Smooth muscle cell of the brain vasculature (primary cell): ENCODE data around the gene DUSP8.
"Not testable (repeated sequence)": the region's sequence is repeated elsewhere in the genome, so short reads cannot be mapped to it uniquely, and the experiment has no call there.

Experiments used
- DNase-seq: peaks from one replicate; pipeline ENCODE4 v3.0.0-alpha.2; 2012; ENCODE audit warnings: low read depth, low spot score

The DUSP8 gene

DNA sequence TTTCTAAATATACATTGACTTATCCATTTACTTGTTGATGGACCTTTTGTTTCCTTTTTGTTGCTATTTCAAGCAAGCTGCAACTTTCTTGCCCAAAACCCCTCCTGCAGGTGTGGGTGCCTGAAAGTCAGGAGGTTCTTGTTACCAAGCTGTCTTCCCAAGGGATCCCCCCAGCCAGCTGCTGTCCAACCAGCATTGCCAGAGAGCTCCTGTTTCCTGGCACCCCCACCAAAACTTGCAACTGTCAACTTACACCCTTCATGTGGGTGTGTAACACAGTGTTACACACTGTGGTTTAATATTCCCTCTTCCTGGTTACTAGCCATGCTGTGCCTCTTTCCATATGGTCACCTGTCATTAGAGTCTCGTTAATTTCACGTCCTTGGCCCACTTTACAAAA is 14.6 kb upstream of the DUSP8 start:
- DNase-seq, result no peak

DNA sequence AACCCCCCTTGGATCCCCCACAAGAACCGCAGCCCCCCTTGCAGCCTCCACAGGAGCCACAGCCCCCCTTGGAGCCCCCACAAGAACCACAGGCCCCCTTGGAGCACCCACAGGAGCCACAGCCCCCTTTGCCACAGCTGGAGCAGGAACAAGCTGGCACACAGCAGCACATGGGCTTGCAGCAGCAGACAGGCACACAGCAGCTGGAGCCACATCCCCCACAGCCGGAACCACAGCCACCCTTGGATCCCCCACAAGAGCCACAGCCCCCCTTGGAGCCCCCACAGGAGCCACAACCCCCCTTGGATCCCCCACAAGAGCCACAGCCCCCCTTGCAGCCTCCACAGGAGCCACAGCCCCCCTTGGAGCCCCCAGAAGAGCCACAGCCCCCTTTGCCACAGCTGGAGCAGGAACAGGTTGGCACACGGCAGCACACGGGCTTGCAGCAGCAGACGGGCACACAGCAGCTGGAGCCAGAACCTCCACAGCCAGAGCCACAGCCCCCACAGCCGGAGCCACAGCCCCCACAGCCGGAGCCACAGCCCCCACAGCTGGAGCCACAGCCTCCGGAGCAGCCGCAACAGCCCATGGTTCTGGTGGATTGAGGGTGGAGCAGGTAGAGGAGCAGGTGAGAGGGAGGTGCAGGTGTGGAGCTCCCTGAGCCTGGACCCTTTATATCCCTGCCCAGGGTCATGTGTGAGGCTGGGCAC is 12.7 kb upstream of the DUSP8 start, which contains the start of gene KRTAP5-1:
Gene KRTAP5-1 (minus strand): TSS at position 623 of the 710 bp plus-strand sequence. CDS start 34 bp downstream, at position 589.
- DNase-seq, result not testable (repeated sequence)

DNA sequence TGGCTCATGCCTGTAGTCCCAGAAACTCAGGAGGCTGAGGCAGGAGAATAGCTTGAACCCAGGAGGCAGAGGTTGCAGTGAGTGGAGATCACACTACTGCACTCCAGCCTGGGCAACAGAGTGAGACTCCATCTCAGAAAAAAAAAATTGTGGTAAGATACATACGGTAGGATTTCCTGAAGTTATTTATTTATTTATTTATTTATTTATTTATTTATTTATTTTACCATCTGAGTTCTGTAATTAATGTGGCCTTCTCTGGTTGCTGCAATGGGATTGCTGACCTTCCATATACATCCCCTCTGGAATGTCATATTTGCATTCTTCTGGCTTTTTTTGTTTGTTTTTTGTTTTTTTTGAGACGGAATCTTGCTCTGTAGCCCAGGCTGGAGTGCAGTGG is 10.8 kb upstream of the DUSP8 start:
- not testable (repeated sequence) for DNase-seq

DNA sequence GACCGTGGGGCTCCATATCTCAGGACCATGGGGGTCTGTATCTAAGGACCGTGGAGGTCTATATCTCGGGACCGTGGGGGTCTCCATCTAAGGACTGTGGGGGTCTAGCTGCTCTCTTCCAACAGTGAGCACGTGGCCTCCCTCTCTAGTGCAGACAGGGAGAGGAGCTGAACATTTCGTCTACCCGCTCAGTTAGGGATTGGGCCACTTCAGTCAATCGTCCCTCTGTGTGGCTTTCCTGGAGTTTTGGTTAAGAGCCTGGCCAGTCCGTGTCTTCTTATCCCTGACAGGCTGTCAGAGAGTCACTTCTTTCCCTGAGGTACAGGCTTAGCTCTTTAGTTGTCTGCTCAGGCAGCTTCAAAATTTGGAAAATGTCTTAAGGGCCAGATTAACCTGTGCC is 9.9 kb upstream of the DUSP8 start:
- DNase-seq, result no peak

DNA sequence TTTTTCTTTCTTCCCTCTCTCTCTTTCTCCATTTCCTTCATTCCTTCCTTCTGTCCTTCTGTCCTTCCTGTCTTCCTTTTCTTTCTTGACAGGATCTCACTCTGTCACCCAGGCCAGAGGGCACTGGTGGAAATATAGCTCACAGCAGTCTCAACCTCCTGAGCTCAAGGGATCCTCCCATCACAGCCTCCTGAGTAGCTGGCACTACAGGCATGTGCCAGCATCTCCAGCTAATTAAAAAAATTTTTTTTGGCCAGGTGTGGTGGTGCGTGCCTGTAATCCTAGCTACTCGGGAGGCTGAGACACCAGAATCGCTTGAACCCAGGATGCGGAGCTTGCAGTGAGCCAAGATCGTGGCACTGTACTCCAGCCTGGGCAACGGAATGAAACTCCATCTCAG is 4.8 kb upstream of the DUSP8 start:
- DNase-seq, result no peak

DNA sequence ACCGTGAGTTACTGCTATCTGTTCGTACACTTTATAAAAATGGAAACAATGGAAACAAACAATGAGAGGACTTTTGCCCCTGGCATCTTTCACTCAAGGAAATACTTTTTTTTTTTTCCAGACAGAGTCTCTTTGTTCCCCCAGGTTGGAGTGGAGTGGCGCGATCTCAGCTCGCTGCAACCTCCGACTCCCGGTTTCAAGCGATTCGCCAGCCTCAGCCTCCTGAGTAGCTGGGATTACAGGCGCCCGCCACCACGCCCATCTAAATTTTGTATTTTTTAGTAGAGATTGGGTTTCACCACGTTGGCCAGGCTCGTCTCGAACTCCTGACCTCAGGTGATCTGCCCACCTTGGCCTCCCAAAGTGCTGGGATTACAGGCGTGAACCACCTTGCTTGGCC is 3.7 kb upstream of the DUSP8 start:
- not testable (repeated sequence) for DNase-seq

DNA sequence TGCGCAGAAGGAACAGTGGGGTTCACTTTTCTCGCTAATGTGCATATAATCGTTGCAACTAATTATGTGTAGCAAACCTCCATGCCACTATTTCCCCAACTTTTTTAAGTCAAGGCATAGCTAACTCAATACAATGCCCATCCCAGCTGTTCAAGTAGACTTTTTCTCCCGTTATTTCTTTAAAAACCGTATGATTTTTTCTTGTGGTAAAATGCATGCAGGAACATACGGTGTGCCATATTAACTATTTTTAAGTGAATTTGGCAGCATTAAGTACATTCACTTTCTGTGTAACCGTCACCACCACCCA is 2.8 kb upstream of the DUSP8 start:
- DNase-seq, result no peak

DNA sequence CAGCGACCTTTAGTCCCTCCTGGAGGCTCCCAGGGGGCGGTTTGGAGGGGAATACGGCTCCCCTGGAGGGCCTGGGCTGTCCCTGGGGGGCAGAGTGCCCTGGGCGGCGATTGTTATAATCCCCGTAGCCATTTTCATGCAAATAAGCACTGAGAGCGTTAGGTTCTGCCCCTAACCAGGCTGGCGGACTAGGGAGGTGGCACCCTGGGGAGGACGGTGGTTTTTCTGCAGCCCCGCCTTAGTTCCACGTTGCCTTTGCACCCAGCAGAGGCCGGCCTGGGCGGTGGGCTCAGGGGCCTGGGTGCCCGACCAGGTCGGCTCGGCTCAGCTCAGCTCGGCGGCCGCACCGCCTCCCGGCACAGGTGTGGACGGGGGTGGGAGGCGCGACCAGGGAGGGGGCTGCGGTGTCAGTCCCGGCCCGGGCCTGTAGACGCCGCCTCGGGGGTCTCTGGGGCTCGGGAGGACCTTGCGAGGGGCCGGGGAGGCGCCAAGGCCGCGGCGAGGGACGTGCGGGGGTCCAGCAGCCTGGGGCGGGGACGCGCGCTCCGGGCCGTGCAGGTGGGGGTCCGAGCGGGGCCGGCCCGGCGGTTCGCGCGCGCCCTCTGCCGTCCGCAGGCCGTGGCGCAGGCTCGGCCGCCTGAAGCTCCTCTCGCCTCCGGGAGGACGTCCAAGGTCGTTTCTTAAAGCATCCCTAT is 2.3 kb upstream of the DUSP8 start:
- DNase-seq, result no peak

DNA sequence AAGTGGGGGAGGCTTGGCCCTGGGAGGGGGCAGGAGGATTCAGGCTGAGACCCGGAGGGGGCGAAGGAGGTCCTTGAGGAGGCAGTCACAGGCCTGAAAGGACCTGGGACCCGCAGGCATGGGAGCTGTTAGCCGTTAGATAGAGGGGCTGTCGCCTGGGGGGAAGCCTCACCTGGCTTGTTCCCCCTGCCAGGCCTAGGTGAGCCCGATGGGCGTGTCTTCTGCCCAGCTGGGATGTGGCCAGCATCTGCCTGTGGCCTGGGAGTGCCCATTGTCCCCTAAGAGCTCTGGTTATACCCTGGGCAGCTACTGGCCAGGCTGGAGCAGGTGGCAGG is 1.8 kb upstream of the DUSP8 start:
- no peak for DNase-seq

DNA sequence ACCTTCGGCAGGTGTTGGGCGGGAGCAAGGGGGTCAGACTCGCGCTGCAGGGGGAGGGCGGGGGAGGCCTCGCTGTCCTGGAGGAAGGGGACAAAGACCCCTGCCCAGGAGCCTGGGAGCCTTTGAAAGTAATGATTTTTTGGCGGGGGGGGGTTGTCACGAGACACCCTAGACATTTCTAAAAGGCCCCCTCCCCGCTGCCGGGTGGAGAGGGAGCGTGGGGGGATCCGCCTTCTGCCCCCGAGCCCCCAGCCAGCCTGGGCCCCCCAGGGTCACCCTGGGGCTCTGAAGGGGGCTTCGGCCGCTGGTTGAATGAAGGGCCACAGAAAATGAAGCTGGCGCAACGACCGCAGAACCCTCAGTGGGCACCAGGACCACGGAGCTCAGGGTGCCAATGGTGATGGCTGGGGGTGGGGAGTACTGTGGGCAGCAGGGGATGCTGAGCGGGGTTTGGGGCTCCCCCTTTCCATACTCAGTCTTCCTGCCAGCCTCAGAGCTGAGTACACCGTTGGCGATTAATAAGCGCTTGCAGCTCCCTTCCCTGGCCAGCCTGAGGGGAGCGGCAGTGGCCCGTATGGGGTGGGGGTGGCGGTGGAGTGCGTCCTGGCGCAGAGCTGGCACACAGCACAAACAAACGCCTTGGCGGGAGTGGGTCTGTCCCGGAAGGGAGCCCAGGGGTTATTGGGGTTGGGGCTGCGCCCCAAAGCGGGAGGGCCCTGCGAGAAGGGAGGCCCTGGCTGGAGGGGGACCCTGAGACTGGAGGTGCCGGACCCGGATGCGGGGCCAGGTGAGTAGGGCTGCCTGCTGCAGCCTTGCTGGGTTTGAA is 1.2 kb upstream of the DUSP8 start:
- no peak for DNase-seq

DNA sequence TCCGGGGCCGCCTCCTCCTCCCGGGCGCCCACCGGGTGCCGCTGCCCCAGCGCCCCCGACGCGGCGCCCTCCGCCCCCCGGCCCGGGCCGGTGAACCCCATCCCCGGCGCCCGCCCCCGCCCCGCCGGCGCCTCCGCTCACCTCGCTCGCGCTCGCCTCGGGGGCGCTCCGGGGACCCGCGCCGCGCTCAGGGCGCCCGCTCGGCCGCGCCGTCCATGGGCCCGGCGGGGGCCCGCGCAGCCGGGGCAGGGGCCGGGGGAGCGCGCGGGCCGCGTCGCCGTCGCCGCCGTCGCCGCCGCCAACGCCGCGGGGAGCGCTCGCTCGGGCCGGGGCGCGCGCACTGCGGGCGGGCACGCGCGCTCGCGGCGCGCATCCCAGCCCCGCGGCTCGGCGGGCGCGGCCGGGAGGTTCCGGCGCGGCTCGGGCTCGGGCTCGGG is 293 bp downstream of the DUSP8 start:
- DNase-seq, result no peak

DNA sequence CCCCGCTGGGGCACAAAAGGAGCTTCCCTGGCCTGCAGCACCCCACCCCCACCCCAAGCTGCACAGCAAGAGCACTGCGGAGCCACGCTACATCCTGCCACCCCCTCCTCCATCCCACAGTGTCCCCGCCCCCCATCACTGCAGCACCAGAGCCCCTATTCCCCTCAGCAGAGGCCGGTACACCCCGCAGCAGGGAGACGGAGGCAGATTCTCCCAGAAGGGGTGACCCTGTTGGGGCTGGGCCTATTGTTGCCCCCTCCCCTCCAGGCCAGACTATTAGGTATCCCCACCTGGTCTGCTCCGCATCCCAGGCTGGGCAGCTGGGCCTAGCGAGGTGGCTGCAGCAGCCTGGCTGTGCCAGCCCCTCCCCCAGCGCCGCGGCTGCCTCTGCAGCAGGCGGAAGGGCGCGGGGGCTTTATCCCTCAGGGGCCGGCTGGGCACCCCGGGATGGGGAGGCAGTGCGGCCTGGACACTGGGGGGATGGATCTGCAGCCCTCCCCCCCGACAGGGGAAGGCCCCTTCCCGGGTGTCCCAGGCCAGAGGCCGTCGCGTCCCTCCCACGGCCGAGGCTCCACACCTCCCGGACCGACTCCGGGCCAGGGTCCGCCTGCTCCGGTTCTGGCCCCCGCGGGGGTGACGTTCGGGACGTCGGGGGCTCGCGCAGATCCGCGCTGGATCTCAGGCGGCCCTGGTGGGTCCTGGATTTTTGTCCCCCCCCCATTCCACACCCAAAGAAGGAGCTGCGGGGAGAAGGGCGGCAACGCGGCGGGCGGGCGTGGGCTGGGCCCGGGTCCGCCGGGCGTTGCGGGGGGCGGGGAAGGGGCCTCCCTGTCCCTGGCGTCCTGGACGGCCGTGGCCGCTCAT is 943 bp downstream of the DUSP8 start:
- no peak for DNase-seq

DNA sequence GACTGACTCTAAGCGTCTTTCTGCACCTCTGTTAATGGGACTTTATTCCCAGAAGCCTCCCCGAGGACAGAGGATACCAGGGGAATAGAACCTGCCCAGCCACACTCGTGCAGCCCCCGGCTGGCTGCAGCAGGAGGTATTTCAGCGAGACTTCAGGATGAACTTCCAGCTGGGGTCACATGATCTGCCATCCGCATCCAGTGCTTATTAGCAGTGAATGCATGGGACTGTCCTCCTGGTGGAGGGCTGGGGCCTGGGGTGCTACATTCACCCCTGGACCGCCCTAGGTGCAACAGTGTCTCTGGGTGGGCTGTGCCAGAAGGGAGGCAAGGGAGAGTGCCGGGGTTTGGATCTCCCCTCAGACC is 1.6 kb downstream of the DUSP8 start:
- no peak for DNase-seq

DNA sequence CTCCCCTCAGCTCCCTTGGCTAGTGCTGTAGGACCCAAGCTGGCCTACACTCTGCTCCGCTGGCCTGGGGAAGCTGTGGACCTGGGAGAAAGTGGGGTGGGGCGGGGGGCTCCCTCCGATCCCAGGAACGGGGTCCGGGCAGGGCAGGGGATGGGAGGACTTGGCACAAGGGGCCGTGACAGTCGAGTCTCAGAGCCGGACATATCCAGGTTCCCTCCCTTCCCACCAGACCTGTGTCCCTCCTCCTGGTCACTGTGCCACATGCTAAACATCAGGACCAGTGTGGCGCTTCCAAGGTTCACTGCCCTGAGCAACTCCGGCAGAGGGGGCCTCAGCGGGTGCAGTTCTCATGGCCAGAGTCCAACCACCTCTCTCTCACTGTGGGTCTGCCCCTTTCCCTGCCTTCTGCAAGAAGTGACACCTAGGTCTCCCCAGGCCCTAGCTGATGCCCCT is 2.0 kb downstream of the DUSP8 start:
- no peak for DNase-seq

DNA sequence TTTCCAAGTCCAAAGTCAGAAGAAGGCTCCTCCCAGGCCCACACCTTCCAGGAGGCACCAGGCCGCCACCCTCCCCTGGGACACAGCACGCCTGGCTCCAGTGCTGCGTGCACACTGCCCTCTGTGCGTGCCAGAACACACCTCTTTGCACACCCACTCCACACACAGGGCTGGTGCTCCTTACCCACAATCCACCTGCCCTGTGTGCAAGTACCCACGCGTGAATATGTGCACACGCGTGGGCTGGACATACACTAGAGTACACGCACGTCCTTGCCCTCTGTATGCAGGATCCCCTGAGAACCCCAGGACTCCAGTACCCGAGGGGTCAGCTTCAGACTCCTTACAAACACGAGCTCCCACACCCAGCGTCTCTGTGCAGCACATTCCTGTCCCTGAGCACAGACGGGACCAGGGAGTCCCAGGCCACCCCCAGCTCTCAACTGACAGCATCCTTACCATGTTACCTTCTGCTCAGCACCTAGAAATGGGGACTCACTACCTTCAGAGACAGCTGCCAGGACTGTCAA is 2.8 kb downstream of the DUSP8 start:
- no peak for DNase-seq

DNA sequence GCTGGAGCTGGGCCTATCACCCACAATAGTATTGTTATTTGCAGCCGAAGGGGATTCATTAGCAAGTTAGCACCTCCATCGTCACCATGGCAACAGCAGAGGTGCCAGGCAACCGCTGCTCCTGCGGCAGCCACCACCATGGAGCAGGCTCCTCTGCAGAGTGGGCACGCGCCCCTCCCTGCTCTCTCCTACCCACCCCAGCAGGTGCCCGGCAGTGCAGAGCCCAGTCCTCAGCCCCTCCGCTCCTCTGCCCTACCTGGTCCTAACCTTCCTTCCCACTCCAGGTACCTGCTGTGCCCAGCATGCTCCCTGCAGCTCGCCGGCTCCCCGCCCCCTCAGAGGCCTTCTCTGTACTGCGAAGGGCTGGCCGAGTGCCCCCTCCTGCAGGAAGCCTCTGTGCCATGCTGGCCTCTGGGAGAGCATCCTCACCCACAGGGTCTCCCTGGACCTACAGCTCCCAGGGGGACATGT is 3.6 kb downstream of the DUSP8 start:
- DNase-seq, result no peak

DNA sequence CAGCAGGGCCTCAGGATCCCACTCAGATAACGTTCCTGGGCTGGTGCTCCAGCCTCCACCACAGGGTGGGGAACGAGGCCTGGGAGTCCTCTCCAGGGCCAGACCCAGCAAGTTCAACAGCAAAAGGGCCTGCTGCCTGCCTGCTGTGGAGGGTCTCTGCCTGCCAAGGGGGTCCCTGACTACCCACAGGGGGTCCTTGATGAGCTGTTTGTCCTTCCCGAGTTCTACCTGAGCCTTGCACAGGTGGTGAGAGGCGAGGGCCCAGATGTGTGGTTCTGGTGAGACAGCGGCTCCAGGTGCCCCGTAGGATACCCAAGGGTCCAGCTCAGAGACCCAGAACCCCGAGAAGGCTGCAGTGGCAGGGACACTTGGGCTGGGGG is 4.4 kb downstream of the DUSP8 start:
- no peak for DNase-seq

DNA sequence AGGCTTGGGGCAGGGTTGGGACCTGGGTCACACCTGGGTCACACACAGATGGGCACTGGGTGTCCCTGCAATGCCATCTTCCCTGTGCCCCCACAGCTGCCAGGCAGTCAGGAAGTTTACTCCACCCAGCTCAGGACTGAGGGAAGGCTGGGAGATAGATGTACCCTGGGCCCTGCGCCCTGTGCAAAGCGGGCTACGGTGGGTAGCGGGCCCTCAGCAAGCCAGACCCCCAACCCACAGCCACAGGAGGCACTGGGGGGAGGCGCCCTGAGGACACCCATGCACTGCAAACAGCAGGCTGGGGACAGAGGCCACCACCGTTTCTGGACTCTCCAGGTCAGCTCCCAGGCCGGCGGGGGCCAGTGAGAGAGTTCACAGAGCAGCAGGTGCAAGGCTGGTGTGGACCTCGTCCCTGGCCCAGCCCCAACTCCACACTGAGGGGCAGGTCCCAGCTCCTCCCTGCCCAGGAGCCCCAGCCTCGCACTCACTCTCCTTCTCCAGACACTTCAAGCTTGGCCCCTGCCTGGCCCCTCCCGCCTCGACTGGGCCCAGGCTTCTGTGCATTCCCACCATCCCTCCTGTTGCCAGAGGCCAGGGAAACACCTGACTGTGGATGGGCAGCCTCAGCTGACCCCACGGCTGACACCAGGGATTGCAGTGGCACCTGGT is 4.9 kb downstream of the DUSP8 start:
- DNase-seq, result no peak

DNA sequence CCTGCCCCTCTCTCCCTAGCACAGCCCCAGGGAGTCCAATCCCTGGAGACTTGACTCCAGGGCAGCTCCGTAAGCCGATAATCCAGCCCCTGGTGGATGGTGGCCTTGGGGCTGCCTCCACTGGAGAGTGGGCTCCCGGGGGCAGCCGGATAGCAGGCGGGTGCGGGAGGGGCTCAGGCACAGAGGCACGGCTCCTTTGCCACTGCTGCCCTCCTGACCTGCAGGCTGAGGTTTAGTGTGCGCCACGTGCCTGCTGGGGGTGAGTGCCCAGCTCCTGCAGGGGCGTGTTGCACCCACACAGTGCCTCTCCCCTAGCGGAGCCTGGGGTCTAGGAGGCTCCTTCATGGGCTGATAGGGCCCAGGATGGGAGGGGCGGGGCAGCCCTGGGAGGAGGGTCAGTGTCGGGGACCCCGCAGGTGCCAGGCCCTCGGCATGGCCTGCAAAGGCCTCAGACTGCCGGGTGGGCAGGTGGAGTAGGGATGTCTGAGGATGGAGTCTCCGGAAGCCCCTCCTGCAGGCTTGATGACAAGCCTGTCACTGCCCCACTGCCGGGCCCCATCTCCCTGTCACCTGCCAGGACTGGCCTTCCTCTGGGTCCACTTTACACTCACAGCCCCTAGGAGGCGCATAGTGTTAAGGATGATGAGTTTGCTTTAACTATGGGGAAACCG is 5.6 kb downstream of the DUSP8 start:
- DNase-seq, result no peak

DNA sequence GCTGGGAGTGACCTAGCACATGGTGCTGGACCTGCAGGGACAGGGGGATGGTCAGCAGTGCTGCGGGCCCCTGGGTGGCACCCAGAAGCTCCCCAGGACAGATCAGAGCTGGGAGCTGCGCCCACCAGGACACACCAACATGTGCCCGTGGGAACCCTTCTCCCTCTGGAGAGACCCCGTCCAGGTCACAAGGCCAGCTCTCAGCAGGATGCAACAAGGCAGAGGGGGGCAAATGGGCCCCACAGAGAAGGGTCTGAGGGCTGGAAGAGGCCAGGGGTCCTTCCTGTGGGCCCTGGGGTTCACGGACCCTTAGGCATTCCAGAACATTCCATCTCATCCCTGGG is 6.2 kb downstream of the DUSP8 start:
- DNase-seq, result no peak
